Ramos (cell line): Measurements from ENCODE around the gene TDRD7.

Source experiments
- in situ Hi-C: fragments of 300-500 bp; cut with MboI; formaldehyde crosslinking; loops from one replicate; pipeline ENCODE4 v1.14.3; 2022; ENCODE audit warnings: low sequenced_read_pairs; ENCODE audit not compliant: unreplicated experiment

Gene TDRD7

GRCh38 chr9:97411789-97412625 lies at the start of gene TDRD7:
TDRD7 (plus strand) TSS chr9:97412096; CDS start chr9:97428466, 16,370 bp downstream.
- in situ Hi-C loops: no loop called here

- in situ Hi-C loops: no loop called here
Measured at GRCh38 chr9:97362777-97363545, 48.9 kb upstream of the TDRD7 start.

GRCh38 chr9:97363661-97364299 lies 48.1 kb upstream of the TDRD7 start:
- in situ Hi-C loops: no loop called here

DNA sequence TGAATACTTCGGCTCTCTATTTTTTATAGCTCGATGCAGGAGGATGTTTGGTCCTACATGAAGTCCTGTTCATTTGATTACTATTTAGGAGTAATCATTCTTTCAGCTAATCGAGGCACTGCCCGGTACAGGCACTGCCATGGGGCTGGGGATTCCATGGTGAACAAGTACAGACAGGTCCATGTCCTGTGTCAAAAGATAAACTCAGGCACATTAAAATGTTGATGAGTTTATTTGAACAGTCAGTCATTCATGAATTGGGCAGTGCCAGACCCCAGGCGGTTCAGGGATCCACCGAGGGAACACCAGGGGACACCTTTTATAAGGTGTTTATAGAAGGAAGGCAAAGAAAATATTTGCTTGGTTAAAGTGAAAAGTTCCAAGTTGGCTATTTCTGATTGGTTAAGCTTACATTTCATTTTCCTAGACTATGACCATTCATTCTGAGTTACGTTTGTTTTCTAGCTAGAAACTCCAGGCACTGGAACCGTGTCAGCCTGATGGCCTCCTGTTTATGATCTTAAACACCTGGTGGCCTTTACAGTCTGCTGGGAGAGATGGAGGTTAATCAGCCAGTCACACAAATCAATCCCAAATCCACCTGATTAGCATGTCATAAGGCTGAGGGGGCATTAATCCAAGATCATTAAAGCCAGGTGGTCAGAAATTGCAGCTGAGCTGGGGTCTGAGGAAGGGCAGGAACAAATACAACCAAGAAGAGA lies 47.0 kb upstream of the TDRD7 start:
- in situ Hi-C loops: no loop called here

DNA sequence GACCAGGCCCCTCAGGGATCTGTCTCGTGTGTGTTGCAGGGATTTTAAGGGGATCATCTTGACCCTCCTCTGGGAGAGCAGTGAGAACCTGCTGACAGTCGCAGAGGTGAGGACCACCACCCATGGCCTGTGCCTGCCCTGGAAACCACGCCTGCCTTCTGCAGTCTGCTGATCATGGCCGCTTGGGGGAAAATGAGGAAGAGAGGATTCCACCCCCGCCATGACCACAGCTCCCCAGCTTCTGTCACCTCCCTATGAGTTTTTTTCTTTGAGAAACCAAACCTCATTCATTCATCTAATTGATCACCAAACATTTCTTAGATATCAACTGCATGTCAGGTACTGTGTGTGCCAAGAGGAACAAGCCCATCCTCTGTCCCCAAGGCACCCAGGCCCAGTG lies 46.3 kb upstream of the TDRD7 start:
- in situ Hi-C loops: no loop called here

DNA sequence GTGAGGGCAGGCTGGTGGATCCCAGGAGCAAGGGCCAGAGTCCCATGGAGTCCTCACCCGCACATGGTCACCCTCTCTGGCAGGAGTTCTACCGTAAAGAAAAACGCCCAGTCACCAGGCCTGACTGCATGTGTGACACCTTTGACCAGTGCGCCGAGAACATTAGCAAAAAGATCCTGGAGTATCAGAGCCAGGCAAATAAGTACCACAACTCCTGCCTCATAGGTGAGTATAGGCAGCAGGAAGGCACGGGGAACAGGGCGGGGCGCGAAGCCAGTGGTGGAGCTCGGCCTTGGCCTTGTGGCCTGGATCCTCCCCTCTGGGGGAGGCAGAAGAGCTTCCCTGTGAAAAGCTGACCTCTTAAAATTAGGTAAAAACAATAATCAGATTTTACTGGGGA lies 45.4 kb upstream of the TDRD7 start:
- in situ Hi-C loops: no loop called here

DNA sequence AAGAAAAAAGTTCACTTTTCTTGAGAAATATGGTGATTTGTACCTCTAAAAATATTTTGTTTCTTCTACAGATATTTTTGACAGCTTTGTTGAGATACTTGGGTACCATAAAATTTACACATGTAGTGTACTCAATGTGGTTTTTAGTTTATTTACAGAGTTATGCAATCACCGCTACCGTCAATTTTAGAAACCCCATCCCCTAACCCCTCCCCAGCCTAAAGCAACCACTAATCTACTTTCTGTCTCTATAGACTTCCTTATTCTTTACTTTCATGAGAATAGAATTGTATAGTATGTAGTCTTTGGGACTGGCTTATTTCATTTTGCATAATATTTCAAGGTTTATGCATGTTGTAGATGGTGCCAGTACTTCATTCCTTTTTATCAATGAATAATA lies 45.0 kb upstream of the TDRD7 start:
- in situ Hi-C loops: no loop called here

DNA sequence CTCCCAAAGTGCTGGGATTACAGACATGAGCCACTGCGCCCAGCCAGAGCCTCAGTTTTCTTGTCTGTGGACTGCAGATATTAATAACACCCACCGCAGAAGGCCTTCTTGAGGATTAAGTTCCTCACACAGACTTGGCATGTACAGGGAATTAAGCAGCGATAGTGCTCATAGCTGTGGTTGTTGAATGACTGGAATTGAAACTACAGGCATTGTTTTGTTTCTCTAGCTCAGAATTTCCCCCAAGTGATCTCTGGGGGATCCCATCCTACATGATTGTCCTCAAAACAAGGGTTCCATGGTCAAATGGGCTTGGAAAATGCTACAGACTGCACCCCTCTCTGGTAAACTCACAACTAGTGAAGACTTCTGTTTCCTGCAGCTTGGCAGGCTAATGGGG lies 44.2 kb upstream of the TDRD7 start:
- in situ Hi-C loops: no loop called here

- in situ Hi-C loops: no loop called here
Measured at GRCh38 chr9:97368964-97369363, 42.9 kb upstream of the TDRD7 start.

DNA sequence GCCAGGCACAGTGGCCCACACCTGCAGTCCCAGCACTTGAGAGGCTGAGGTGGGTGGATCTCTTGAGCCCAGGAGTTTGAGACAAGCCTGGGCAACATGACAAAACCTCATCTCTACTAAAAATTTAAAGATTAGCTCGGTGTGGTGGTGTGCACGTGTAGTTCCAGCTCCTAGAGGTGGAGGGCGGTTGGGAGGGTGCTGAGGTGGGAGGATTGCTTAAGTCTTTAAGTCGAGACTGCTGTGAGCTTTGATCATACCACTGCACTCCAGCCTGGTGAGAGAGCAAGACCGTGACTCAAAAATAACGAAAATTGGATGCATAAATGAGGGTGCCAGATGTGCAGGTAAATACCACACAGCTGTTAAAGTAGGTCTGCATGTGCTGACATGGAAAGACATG lies 39.3 kb upstream of the TDRD7 start:
- in situ Hi-C loops: no loop called here

DNA sequence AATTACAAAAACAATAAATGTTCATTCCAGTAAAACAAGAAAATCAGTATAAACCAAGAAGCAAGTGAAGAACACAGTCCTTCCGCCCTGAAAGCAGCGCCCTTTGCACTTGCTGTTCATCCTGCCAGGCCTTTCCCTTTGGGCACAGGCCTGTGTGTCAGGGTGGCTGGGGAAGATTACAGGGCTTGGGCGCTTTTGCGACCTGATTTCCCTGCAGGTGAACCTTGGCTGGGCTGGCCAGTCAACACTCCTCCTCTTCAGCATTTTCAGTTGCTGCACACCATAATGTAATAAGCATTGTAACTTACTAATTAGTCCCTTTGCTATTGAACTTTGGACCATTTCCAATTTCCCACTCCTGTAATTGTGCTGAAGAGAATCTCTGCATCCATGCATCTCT lies 38.6 kb upstream of the TDRD7 start:
- in situ Hi-C loops: no loop called here

DNA sequence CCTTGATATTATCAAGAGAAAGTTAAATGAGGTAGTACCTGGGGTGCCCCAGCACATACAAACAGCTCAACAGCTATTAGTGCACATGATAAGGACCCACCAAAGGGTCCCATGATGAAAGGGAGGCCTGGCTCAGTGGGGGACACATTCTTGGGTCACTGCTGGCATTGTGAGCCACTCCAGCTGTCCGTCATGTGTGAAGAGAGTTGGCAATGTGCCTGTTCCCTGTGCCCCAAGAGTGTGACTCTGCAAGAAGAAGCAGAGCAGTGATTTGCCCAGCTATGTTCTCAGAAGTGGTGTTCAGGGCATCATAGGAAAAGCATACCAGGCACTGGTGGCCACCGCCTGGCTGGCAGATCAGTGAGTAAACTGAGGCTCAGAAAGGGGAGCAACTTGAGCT lies 37.1 kb upstream of the TDRD7 start:
- in situ Hi-C loops: no loop called here

DNA sequence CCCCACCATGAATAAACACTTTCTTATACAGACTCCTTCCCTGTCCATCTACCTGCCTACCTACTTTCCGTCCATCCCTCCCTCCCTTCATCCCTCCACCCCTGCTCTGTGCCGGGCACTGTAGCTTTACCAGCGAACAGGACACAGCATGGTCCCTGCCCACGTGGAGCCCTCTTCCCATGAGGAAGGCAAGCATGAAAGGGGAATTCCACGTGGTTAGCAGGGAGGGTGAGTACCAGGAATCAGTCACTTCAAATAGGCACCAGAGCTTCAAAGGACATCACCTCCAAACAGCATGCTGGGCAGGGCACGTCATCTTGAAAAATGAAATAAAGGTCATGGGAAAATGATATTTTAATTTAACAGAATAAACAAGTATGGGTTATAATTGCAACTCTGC lies 35.0 kb upstream of the TDRD7 start:
- in situ Hi-C loops: no loop called here

- in situ Hi-C loops: no loop called here
Measured at GRCh38 chr9:97382099-97382718, 29.7 kb upstream of the TDRD7 start.

- in situ Hi-C loops: no loop called here
Measured at GRCh38 chr9:97384406-97385262, 27.3 kb upstream of the TDRD7 start.

DNA sequence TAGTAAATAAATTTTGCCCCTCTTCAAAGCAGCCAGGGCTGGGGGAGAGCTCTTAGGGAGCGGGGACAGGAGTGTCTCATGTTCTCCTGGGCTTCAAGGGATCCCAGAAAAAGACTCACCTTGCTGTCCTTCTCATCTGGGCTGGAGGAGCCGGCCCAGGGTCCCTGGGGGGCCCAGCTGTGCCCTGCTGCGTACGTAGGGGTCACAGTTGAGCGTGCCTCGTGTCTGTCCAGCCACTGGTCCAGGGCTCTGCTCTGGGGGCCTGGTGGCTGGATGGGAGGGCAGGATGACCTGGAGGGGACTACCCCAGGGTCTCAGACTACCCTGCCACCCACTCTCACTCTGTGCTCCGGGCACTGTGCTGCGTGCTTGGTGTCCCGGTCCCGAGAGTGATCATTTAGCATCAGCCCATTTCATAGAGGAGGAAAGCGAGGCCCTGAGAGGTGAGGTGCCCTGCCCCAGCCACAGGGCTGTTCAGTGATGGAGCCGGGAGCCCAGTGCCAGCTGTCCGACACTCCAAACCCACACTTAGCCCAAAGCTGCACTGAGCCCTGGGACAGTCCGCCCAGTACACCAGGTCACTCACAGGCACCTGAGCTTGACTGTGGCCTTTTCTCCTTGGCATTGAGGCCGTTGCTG lies 26.2 kb upstream of the TDRD7 start:
- in situ Hi-C loops: no loop called here

- in situ Hi-C loops: no loop called here
Measured at GRCh38 chr9:97386265-97386633, 25.6 kb upstream of the TDRD7 start.

DNA sequence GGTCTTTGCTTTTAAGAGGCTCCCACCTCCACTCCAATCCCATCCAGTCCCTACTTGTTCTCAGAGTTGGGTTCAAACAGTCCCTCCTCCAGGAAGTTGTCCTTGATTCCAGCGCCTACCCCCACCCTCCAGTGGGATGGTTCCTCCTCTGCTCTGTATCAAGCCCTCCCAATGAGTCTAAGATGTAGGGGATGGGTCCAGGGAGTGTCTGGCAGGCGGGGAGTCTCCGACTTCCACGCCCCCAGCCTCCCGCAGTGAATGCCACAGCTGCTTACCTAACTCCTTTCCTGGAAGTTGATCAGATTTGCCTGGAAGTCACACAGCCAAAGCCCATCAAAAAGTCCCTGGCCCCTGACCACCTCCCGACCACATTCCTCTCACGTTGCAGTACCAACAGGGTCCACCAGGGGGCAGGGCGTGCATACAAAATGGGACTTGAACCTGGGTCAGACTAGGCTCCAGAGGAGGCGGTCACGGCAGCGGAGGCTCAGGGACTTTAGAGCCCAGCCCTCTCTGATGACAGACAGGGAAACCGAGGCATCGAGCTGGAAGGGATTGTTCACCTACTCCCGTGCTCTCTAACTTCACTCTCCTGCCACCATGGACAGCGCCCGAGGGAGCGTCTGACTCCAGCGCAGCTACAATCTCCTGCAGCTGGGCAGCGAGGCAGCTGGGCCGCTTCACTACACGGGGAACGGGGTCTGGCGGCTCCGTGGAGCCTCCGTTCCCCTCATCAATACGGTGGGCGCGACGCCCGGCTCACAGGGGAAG lies 25.0 kb upstream of the TDRD7 start:
- in situ Hi-C loops: no loop called here
